ENCODE data around the gene RGS6. TPM values are rescaled to one million over a fixed set of nuclear protein-coding genes. Genes with fewer than 3 reads are reported as not detected.

Gene RGS6
- total RNA-seq, 4 donors from 2014 or later: 0.83 to 2.4 (median 1.5) TPM

- no peaks in the 10 kb centered on the region for H3K4me1 ChIP-seq
- WGBS: 23% methylated on average over 17 of the region's 17 CpGs
- intact Hi-C loops (cut with DNase I): no loop called here
- no peaks in the 10 kb centered on the region for H3K9me3 ChIP-seq
- H3K4me3 ChIP-seq: no peak overlapping the region
- no peaks in the 10 kb centered on the region for H3K36me3 ChIP-seq
- TF ChIP-seq CTCF (IDR thresholded peaks at IDR 0.05) (peak; percentile 88 to 97 (median 91)), POLR2A (IDR thresholded peaks at IDR 0.05; ENCODE audit: low read depth) (no peak), EP300 (IDR thresholded peaks at IDR 0.05) (no peak)
- no peak overlapping the region for H3K27ac ChIP-seq (replicated peaks in 1 of 4)
- peak; percentile 94 for DNase-seq (ENCODE audit: extremely low spot score)
- H3K27me3 ChIP-seq: no peaks in the 10 kb centered on the region
Measured at GRCh38 chr14:72420749-72421474, 488.7 kb downstream of the RGS6 start.

GRCh38 chr14:72423957-72424356, 491.7 kb downstream of the RGS6 start:
- no CpG with 5 or more reads among the region's 1 CpG for WGBS
- H3K9me3 ChIP-seq: peaks cover 0 to 12% (median 0%) of the 10 kb centered on the region in 4 donors
- no peaks in the 10 kb centered on the region for H3K4me1 ChIP-seq
- H3K36me3 ChIP-seq: no peaks in the 10 kb centered on the region
- no peak for DNase-seq (ENCODE audit: extremely low spot score)
- H3K4me3 ChIP-seq: no peak overlapping the region
- intact Hi-C loops (cut with DNase I): no loop called here
- no peak overlapping the region for H3K27ac ChIP-seq (replicated peaks in 1 of 4)
- TF ChIP-seq POLR2AphosphoS5 (IDR thresholded peaks at IDR 0.05) (no peak), CTCF (IDR thresholded peaks at IDR 0.05) (no peak), POLR2A (IDR thresholded peaks at IDR 0.05; ENCODE audit: low read depth) (no peak)
- H3K27me3 ChIP-seq: no peaks in the 10 kb centered on the region

- Histone ChIP-seq H3K4me1 (no peaks in the 10 kb centered on the region), H3K27me3 (no peaks in the 10 kb centered on the region), H3K36me3 (no peaks in the 10 kb centered on the region), H3K9me3 (peaks cover 0 to 12% (median 0%) of the 10 kb centered on the region in 4 donors), H3K27ac (replicated peaks in 1 of 4) (no peak overlapping the region), H3K4me3 (no peak overlapping the region)
- WGBS: no CpG with 5 or more reads among the region's 1 CpG
- no peak for TF ChIP-seq CTCF (IDR thresholded peaks at IDR 0.05)
- TF ChIP-seq POLR2A (IDR thresholded peaks at IDR 0.05; ENCODE audit: low read depth): no peak
- no peak for TF ChIP-seq EP300 (IDR thresholded peaks at IDR 0.05)
- no peak for TF ChIP-seq POLR2AphosphoS5 (IDR thresholded peaks at IDR 0.05)
- no peak for DNase-seq (ENCODE audit: extremely low spot score)
- intact Hi-C loops (cut with DNase I): no loop called here
Measured at GRCh38 chr14:72430457-72430856, 498.2 kb downstream of the RGS6 start.

GRCh38 chr14:72432748-72433147, 500.5 kb downstream of the RGS6 start:
- WGBS: 75% methylated on average over 5 of the region's 5 CpGs
- no peaks in the 10 kb centered on the region for H3K27me3 ChIP-seq
- H3K36me3 ChIP-seq: no peaks in the 10 kb centered on the region
- no peak for TF ChIP-seq CTCF (IDR thresholded peaks at IDR 0.05)
- no peak for TF ChIP-seq POLR2AphosphoS5 (IDR thresholded peaks at IDR 0.05)
- no peak for TF ChIP-seq EP300 (IDR thresholded peaks at IDR 0.05)
- no peak for TF ChIP-seq POLR2A (IDR thresholded peaks at IDR 0.05; ENCODE audit: low read depth)
- intact Hi-C loops (cut with DNase I): no loop called here
- H3K9me3 ChIP-seq: peaks cover 0 to 5% (median 0%) of the 10 kb centered on the region in 4 donors
- H3K4me3 ChIP-seq: no peak overlapping the region
- DNase-seq (ENCODE audit: extremely low spot score): no peak
- no peak overlapping the region for H3K27ac ChIP-seq (replicated peaks in 1 of 4)
- no peaks in the 10 kb centered on the region for H3K4me1 ChIP-seq

- Histone ChIP-seq H3K27ac (replicated peaks in 1 of 4) (no peak overlapping the region), H3K27me3 (no peaks in the 10 kb centered on the region), H3K9me3 (no peaks in the 10 kb centered on the region), H3K36me3 (no peaks in the 10 kb centered on the region), H3K4me3 (no peak overlapping the region), H3K4me1 (no peaks in the 10 kb centered on the region)
- TF ChIP-seq EP300 (IDR thresholded peaks at IDR 0.05): no peak
- TF ChIP-seq CTCF (IDR thresholded peaks at IDR 0.05): no peak
- TF ChIP-seq POLR2AphosphoS5 (IDR thresholded peaks at IDR 0.05): no peak
- no peak for TF ChIP-seq POLR2A (IDR thresholded peaks at IDR 0.05; ENCODE audit: low read depth)
- whole genome bisulfite sequencing: 73% methylated on average over 6 of the region's 6 CpGs
- intact Hi-C loops (cut with DNase I): no loop called here
- no peak for DNase-seq (ENCODE audit: extremely low spot score)
Measured at GRCh38 chr14:72433511-72433910, 501.3 kb downstream of the RGS6 start.
